Measurements from ENCODE around the gene TGM2.

GRCh38 chr20:38209736-38210405, 44.8 kb upstream of the TGM2 start:
- TF ChIP-seq POLR2AphosphoS5 (IDR thresholded peaks at IDR 0.05; ENCODE audit: low read depth, low read length) (no peak), POLR2A (IDR thresholded peaks at IDR 0.05; ENCODE audit: low read depth, low read length) (no peak)
